GM21515 (cell line): ENCODE measurements around the gene FMNL2.

ENCODE experiments used
- ATAC-seq: cut with Tn5 transposase; IDR thresholded peaks from one replicate; pipeline ENCODE4 v1.9.1; 2021; ENCODE audit not compliant: unreplicated experiment

The FMNL2 gene

DNA sequence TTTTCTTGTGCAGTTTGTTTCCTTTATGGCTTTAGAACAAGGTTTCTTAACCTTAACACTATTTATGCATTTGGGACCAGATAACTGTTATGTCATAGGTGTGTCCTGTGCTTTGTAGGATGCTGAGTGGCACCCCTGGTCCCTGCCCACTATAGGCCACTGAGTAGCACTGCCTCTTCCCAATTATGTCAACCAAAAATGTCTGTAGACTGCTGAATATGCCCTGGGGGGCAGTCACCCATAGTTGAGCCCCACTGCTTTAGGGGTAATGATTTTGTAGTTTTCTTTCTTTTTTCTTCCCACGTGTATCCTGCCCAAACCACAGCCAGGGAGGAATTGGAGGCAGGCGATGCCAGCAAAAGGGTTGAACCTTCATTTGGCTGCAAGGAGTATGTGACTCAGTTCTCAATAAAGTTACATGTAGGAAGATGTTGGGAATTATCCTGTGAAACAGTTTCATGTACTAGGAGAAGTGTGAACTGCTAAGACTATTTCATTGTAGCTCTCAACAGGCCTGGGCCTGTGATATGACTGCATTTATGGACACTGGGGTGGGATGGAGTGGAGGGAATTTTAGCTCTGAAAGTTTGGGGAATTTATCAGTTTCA lies 65.7 kb downstream of the FMNL2 start:
- ATAC-seq = no peak

DNA sequence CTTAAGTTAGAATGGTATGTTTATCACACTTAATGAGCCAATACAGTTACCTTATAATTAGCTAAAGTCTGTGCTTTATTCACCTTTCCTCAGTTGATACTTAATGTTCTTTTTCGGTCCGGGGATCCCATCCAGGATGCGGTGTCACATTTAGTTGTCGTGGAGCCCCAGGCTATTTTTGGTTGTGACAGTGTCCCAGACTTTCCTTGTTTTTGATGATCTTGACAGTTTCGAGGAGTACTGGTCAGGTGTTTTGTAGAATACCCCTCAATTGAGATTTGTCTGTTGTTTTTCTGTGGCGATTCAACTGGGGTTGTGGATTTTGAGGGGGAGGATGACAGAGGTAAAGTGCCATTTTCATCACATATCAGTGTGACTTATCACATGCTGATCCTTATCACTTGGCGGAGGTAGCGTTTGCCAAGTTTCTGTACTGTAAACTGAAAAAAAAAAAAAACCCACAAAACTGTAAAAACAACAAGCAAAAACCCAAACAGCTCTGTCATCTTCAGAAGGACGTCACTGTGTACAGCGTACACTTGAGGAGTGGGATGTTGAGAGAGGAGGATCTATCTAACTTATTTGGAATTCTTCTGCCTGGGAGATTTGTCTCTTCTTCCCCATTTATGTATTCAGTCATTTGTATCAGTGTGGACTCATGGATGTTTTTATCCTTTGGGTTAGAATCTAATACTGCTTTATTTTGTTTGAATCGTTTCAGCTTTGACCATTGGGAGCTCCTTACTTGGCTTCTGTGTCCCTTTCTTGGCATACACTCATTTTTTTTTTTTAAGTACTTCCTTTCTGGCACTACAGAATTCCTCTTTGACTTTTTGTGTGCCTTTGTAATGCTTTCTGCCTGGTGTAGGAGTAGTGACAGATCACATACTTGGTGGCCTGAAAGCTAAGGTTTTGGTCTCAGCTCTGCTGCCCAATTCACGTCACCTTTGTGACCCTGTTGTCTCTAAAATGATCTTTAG lies 68.1 kb downstream of the FMNL2 start:
- no peak for ATAC-seq

DNA sequence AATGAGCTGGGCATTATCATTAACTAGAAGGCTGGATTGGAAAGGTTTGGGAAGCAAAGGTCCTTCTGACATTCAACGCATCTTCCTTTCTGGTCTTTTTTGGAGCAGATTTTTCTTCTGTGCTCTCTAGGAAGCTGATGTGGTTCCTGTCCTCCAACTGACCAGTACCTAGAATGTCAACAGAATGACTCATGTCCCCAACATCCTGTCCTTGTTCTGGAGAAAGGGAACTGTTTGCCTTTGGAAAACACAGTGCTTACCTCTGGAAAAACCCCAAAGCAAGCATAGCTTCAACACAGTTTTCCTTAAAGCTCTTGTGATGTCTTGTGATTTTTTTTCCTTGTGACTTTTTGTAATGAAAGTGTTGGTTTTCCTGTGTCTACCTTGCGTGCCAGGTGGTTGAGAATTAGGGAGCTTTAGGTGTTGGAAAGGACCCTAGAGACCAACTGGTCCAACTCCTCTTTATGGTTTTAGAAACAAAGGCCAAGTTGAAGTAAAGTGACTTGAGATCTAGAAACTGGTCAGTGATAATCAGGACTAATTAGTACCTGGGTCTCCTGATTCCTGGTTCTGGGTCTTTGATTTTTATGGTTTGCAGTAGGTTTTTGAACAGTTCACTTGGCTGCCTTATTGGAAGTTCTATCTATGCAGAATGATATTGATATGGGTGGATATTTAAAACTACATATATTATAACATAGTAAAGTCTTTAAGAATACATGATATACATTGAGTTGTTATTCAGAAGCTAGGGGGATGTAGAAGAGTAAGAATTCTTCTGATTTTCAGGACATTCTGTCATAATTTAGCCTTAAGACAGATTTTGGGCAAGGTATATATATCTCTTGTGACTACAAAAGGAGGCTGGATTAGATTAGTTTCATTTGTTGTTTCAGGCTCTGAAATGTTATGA lies 70.5 kb downstream of the FMNL2 start:
- ATAC-seq = peak; percentile 14

GRCh38 chr2:152406119-152406835 lies 71.3 kb downstream of the FMNL2 start:
- peak; percentile 63 for ATAC-seq

DNA sequence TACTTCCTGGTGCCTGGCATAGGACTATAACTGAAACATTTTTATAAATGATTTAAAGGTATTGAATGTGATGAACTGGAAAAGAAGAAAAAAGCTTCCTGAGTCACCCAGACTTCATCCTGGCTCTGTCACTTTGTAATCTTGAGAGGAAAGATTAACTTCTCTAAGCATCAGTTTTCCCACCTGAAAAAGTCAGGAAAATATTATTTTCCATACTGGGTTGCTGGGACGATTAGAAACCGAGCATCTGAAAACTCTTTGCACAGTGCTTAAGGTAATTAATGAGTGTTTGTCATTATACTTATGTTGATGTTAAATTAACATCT lies 71.8 kb downstream of the FMNL2 start:
- ATAC-seq = no peak

GRCh38 chr2:152407204-152407721 lies 72.3 kb downstream of the FMNL2 start:
- peak; percentile 78 for ATAC-seq

DNA sequence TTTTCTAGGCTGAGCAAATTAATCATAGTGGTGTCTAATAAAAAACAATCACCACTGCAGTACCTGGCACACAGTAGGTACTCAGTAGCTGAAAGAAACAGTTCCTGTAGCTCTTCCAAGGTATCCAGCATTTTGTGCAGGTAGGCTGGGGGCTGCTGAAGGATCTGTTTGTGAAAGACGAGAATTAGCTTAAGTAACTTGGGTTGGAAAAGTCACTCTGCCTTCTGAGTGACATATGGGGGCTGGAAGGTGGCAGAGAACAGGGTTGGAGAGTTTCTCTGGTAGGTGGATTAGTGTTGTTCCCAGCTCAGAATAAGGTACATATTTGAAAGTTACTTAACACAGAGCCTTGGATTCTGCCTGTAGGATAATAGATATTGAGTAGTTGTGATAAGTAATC lies 72.8 kb downstream of the FMNL2 start:
- ATAC-seq = no peak

DNA sequence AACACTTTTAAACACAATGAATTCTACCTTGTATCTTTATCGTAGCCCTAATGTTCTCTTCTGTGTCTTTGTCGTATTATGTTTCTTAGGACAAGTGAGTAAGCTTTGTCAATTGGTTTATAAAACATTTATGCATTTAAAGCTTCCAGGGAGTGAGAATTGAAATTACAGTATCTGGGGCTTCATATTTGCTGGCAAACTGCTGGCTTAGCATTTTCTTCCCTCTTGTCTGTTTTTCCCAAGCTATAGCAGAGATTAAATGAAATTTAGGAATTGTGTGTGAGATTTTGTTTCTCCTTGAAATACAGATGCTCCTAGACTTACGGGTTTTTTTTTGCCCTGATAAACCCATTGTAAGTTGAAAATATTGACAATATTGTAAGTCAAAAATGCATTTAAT lies 73.3 kb downstream of the FMNL2 start:
- no peak for ATAC-seq

DNA sequence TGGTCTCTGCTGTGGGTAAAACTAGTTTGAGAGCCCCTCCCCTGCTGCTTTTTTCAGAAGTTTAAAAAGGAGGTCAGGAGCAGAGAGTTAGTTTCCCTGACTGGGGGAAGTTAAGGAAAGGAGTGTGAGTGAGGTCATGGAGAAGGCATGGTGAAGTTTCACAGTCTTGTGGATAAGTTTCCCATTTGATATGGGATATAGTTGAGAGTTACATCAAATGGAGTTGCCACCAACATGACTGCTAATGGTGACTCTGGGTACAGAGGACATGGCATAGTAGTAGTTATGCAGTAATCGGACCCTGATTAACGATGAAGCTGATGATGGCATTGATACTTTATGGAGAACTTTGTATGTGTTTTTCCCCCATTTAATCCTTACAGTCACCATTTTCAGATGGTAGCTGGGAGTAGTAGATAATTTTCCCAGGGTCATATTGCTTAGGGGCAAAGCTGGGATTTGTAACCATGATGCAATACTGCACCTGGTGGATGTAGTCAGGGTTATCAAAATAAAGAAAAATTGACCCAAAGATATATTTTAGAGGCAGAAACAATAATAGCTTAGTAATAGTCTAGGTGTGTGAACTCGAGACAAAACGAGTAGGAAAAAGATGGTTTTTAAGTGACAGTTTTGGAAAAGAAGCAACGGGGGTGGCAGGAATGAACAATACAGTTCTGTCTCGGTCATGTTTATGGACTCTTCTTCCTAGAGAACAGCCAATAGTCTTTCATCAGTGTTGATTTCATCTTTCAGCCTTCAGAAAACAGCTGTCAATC lies 74.6 kb downstream of the FMNL2 start:
- ATAC-seq = no peak

DNA sequence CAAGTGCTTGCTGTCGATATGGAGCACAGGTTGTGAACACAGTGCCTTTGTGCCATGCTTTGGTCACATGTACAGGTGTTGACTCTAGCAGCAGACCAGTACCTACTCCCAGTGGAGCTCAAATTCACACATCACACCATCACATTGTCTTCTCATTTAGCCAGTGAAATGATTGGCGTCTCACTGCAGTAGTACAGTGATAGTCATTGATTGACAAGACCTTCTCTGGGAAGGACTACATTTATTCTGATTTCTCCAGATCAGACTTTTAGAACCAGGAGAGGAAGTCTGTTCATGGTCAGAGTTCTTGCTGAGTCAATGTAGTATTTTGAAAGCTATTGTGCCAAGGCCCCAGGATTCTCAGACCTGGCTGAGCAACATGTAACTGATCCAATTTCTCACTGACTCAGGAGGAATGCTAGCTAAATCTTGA lies 75.2 kb downstream of the FMNL2 start:
- ATAC-seq = no peak

- no peak for ATAC-seq
Observed at GRCh38 chr2:152411154-152411553, 76.2 kb downstream of the FMNL2 start.

DNA sequence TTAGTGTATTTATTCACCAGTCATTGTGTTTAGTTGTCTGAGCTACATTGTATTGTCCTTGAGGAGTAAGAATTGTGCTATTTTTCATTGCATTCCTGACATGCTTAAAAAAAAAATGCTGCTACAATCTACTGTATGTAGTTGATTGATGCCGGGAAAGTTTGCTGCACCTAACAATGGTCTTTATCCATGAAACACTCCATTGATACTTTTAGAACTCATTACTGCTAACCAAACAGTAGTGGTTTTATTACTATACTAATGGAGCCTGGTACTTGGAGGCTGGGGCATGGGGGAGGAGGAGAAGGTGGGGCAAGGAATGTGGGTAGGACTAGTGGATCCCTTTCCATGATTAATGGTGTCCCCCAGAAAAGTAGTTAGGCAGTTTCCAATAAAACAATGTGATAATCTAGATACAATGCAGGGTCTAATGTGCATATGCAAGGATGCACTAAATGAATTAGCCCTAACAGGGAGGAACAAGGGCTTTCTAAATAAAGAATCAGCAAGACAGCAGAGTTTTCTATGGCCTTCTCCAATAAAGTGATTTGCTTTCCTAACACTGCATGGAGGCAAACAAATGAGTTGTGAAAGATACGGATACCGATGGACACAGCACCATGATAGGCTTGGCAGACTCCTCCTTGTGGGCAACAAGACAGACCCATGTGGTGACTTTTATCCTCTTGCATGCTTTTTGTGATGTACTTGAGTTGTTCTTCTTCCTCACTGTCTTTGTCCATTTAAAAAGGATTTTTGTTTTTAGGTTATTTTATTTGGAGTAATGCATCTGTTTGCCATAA lies 78.5 kb downstream of the FMNL2 start:
- no peak for ATAC-seq

- no peak for ATAC-seq
Observed at GRCh38 chr2:152415231-152415642, 80.3 kb downstream of the FMNL2 start.

DNA sequence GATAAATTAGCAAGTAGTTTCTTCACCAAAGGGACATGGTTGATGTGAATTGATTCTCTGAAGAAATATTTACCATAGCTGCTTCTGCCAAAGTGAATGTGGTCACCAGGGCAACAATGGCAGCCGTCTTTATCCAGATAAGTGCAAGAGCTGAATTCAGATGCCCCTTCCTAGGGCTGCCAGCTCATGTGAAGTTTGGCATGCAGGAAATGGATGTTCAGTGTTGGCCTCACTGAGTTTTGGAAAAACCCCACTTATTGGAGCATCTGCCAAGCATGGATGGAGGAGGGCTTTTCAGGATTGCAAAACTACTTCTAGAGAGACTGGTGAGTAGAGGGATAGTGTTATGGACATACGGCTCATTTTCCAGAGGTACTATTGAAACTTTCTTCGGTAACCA lies 80.8 kb downstream of the FMNL2 start:
- ATAC-seq = no peak

- ATAC-seq = no peak
Observed at GRCh38 chr2:152418688-152419087, 83.7 kb downstream of the FMNL2 start.

GRCh38 chr2:152419944-152420343 lies 85.0 kb downstream of the FMNL2 start:
- ATAC-seq = no peak

DNA sequence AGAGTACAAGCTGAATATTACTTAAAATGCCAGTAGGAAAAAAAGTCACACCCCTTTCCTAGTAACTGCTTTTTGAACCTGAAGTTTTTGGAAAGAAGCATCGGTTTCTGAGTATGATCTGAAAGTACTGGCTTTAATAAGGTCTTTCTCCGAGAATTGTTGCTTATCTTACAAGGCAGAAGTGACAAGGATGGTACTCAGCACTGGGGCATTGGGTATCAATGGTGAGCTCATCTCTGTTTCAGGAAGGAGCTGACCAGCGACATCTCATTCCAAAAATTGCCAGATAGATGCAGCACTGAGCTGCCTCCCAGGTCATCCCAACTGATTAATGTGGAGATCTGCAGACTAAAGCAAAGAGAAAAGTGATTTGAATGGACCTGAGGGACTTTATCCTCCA lies 85.4 kb downstream of the FMNL2 start:
- no peak for ATAC-seq

- no peak for ATAC-seq
Observed at GRCh38 chr2:152420936-152421335, 86.0 kb downstream of the FMNL2 start.
